Suprapubic skin (tissue), 4 donors: ENCODE measurements around the gene HOXD12. TPM values are rescaled to one million over a fixed set of nuclear protein-coding genes. Genes with fewer than 3 reads are reported as not detected.
A peak's percentile ranks its signal among the peaks of the same experiment; 100 is the strongest.

Source experiments
- DNase-seq, 2 donors: peaks; one replicate each; pipeline ENCODE4 v3.0.0-alpha.2; 2019; ENCODE audit warnings: low spot score in 2 of 2
- H3K27ac ChIP-seq: fragments of 200-600 bp; sonication (generic); one replicate; pipeline ENCODE4 v1.5.1; 2019
- H3K27me3 ChIP-seq: fragments of 200-600 bp; sonication (generic); one replicate; pipeline ENCODE4 v1.5.1; 2019
- H3K36me3 ChIP-seq: fragments of 200-600 bp; sonication (generic); one replicate; pipeline ENCODE4 v1.5.1; 2019
- H3K4me1 ChIP-seq: fragments of 200-600 bp; sonication (generic); one replicate; pipeline ENCODE4 v1.5.1; 2019
- H3K4me3 ChIP-seq: fragments of 200-600 bp; sonication (generic); one replicate; pipeline ENCODE4 v1.5.1; 2019; ENCODE audit warnings: mild to moderate bottlenecking
- H3K9me3 ChIP-seq: fragments of 200-600 bp; sonication (generic); one replicate; pipeline ENCODE4 v1.5.1; 2019
- EP300 ChIP-seq: sonication (generic); formaldehyde crosslinking; IDR thresholded peaks from one replicate; pipeline ENCODE4 v1.6.1; 2017; ENCODE audit warnings: antibody characterized with exemption
- POLR2A ChIP-seq, 2 donors: fragments of 450-650 bp; IDR thresholded peaks; one replicate each; pipeline ENCODE4 v1.6.1; 2017; ENCODE audit warnings: antibody characterized with exemption in 2 of 2, mild to moderate bottlenecking in 2 of 2, moderate library complexity in 2 of 2
- POLR2AphosphoS5 ChIP-seq, 3 donors: sonication (generic); formaldehyde crosslinking; IDR thresholded peaks; one replicate each; pipeline ENCODE4 v1.6.1; 2017; ENCODE audit warnings: antibody characterized with exemption in 3 of 3
- WGBS: methylation state at CpG from one replicate; pipeline ENCODE4 v1.1.5; 2018; 5-methylcytosine and 5-hydroxymethylcytosine counted together
- total RNA-seq, 4 donors: library from RNA; depleted of rRNA; stranded (reverse); fragments of >200 nt; gene quantifications; one replicate each; pipeline ENCODE4 v1.1.0, GENCODE V29; 2016
- TF ChIP-seq, protein P1 (sequence below), 2 donors: fragments of 200-600 bp in 1 of 2; fragments of 450-650 bp in 1 of 2; sonication (generic) in 1 of 2; IDR thresholded peaks; one replicate each; pipeline ENCODE4 v1.5.1; 2016 to 2019; ENCODE audit warnings: antibody characterized with exemption in 2 of 2, mild to moderate bottlenecking in 1 of 2, moderate library complexity in 1 of 2

The HOXD12 gene
- total RNA-seq, 4 donors from 2014 or later, result not detected

GRCh38 chr2:176147210-176147799, 47.7 kb downstream of the HOXD12 start:
- Histone ChIP-seq H3K36me3 (no peaks in the 10 kb centered on the region), H3K27me3 (peaks cover 88% of the 10 kb centered on the region), H3K4me1 (peaks cover 7% of the 10 kb centered on the region), H3K4me3 (no peak overlapping the region), H3K9me3 (no peaks in the 10 kb centered on the region), H3K27ac (no peak overlapping the region)
- DNase-seq, result peak in 1 of 2 donors; percentile 74
- TF ChIP-seq POLR2AphosphoS5 (IDR thresholded peaks at IDR 0.05) (no peak), EP300 (no peak), POLR2A (IDR thresholded peaks at IDR 0.05) (no peak)
- TF ChIP-seq, protein P1, sequence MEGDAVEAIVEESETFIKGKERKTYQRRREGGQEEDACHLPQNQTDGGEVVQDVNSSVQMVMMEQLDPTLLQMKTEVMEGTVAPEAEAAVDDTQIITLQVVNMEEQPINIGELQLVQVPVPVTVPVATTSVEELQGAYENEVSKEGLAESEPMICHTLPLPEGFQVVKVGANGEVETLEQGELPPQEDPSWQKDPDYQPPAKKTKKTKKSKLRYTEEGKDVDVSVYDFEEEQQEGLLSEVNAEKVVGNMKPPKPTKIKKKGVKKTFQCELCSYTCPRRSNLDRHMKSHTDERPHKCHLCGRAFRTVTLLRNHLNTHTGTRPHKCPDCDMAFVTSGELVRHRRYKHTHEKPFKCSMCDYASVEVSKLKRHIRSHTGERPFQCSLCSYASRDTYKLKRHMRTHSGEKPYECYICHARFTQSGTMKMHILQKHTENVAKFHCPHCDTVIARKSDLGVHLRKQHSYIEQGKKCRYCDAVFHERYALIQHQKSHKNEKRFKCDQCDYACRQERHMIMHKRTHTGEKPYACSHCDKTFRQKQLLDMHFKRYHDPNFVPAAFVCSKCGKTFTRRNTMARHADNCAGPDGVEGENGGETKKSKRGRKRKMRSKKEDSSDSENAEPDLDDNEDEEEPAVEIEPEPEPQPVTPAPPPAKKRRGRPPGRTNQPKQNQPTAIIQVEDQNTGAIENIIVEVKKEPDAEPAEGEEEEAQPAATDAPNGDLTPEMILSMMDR (IDR thresholded peaks at IDR 0.05), result no peak
- WGBS, result 75% methylated on average over 32 of the region's 32 CpGs

DNA sequence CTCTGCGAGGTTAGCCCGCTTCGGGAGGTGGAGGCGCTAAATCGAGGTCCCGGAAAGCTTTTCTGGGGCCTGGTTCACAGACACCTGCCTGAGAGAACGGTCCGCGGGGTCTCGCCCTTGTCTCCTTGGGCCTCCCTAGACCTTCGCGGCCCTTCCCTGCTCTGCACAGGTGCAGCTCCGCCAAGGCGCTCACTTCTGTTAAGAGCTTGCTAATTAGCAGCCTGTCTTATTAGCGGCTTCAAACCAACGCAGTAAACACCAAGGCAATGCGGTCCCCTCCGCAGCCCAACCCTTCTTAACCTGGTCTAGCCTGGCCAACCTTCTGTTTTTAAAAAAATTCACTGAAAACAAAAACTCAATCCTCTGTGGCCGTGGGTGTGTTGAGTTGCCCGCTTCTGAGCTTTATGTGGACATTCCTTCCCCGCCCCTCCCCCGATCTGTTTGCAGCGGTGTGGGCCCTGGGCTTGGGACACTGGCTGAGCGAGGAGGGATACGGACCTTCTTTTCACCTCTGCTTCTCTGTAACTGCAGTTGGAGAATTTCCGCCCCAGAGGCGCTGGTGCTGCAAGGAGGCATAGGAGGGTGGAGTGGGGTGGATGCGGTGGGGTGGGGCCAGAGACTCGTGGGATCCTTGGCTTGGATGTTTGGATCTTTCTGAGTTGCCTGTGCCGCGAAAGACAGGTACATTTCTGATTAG, 48.4 kb downstream of the HOXD12 start:
- peak; percentile 55 to 76 for DNase-seq
- no peaks in the 10 kb centered on the region for H3K9me3 ChIP-seq
- H3K27me3 ChIP-seq, result peaks cover 88% of the 10 kb centered on the region
- peaks cover 8% of the 10 kb centered on the region for H3K4me1 ChIP-seq
- H3K36me3 ChIP-seq, result peaks cover 2% of the 10 kb centered on the region
- H3K27ac ChIP-seq, result no peak overlapping the region
- 55% methylated on average over 30 of the region's 31 CpGs for WGBS
- no peak overlapping the region for H3K4me3 ChIP-seq
- no peak for TF ChIP-seq POLR2AphosphoS5 (IDR thresholded peaks at IDR 0.05)
- TF ChIP-seq, protein P1 (IDR thresholded peaks at IDR 0.05), result no peak
- TF ChIP-seq EP300, result no peak

DNA sequence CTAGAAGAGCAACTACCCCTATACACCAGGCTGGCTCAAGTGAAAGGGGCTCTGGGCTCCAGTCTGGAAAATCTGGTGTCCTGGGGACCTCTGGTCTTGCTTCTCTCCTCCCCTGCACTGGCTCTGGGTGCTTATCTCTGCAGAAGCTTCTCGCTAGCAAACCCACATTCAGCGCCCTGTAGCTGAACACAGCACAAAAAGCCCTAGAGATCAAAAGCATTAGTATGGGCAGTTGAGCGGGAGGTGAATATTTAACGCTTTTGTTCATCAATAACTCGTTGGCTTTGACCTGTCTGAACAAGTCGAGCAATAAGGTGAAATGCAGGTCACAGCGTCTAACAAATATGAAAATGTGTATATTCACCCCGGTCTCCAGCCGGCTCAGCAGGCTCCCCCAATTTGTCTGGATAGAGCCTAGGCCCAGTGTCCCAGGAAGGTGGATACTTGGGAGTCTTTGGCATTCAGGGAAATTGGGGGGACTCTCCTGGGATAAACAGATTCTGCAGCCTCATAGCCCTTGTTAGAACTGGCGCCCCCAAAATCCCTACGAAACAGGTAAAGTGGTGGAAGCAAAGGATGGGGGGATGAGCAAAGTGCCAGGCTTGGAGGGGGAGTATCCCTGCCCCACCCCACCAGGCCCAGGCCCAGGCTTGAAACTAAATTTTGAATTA, 49.3 kb downstream of the HOXD12 start:
- peaks cover 8% of the 10 kb centered on the region for H3K4me1 ChIP-seq
- TF ChIP-seq POLR2AphosphoS5 (IDR thresholded peaks at IDR 0.05) (no peak), EP300 (no peak), POLR2A (IDR thresholded peaks at IDR 0.05) (no peak)
- TF ChIP-seq, protein P1 (IDR thresholded peaks at IDR 0.05), result no peak
- DNase-seq, result no peak
- H3K4me3 ChIP-seq, result no peak overlapping the region
- peaks cover 6% of the 10 kb centered on the region for H3K36me3 ChIP-seq
- WGBS, result 67% methylated on average over 11 of the region's 11 CpGs
- H3K27ac ChIP-seq, result no peak overlapping the region
- no peaks in the 10 kb centered on the region for H3K9me3 ChIP-seq
- peaks cover 87% of the 10 kb centered on the region for H3K27me3 ChIP-seq

- peaks cover 6% of the 10 kb centered on the region for H3K36me3 ChIP-seq
- peak in 1 of 2 donors; percentile 61 for DNase-seq
- 84% methylated on average over 22 of the region's 22 CpGs for WGBS
Observed at GRCh38 chr2:176149481-176149938, 49.9 kb downstream of the HOXD12 start.

More at GRCh38 chr2:176149481-176149938, 49.9 kb downstream of the HOXD12 start:
- Histone ChIP-seq H3K27ac (no peak overlapping the region), H3K4me3 (no peak overlapping the region), H3K27me3 (peaks cover 90% of the 10 kb centered on the region), H3K9me3 (no peaks in the 10 kb centered on the region), H3K4me1 (peaks cover 8% of the 10 kb centered on the region)
- no peak for TF ChIP-seq POLR2AphosphoS5 (IDR thresholded peaks at IDR 0.05)
- TF ChIP-seq EP300, result no peak
- TF ChIP-seq, protein P1 (IDR thresholded peaks at IDR 0.05), result no peak
- no peak for TF ChIP-seq POLR2A (IDR thresholded peaks at IDR 0.05)
